Endothelial cell (in vitro differentiated cells): ENCODE results near the gene MTIF3. TPM values are rescaled to one million over a fixed set of nuclear protein-coding genes. Genes with fewer than 3 reads are reported as not detected.

Experiments
- DNase-seq: peaks from one replicate; pipeline ENCODE4 v3.0.0; 2021; ENCODE audit warnings: low spot score
- H3K27ac Mint-ChIP-seq: one replicate; pipeline ENCODE4 v1.8.0; 2021; ENCODE audit warnings: mixed read lengths, inconsistent platforms; ENCODE audit not compliant: unreplicated experiment
- H3K27me3 Mint-ChIP-seq: one replicate; pipeline ENCODE4 v1.8.0; 2021; ENCODE audit warnings: mild to moderate bottlenecking, moderate library complexity, mixed read lengths, inconsistent platforms; ENCODE audit not compliant: unreplicated experiment
- H3K36me3 Mint-ChIP-seq: one replicate; pipeline ENCODE4 v1.8.0; 2021; ENCODE audit warnings: mild to moderate bottlenecking, low read depth, mixed read lengths, inconsistent platforms; ENCODE audit not compliant: unreplicated experiment
- H3K4me1 Mint-ChIP-seq: one replicate; pipeline ENCODE4 v1.8.0; 2021; ENCODE audit warnings: mild to moderate bottlenecking, mixed read lengths, inconsistent platforms; ENCODE audit not compliant: unreplicated experiment
- H3K4me3 Mint-ChIP-seq: one replicate; pipeline ENCODE4 v1.8.0; 2021; ENCODE audit warnings: mild to moderate bottlenecking, mixed read lengths, inconsistent platforms; ENCODE audit not compliant: unreplicated experiment
- H3K9me3 Mint-ChIP-seq: one replicate; pipeline ENCODE4 v1.8.0; 2021; ENCODE audit warnings: mixed read lengths, inconsistent platforms; ENCODE audit not compliant: unreplicated experiment
- CTCF ChIP-seq: fragments of 200-600 bp; sonication (generic); IDR thresholded peaks from one replicate; pipeline ENCODE4 v1.5.0; 2021; ENCODE audit warnings: antibody characterized with exemption; ENCODE audit not compliant: unreplicated experiment
- total RNA-seq: library from RNA; stranded (reverse); fragmentation: NEBNext Ultra II Directional; extraction: Animal tissue kit (Norgen Biotek cat#: 25700); gene quantifications from one replicate; pipeline ENCODE4 v1.2.1, GENCODE V29; 2021; ENCODE audit not compliant: unreplicated experiment

The MTIF3 gene
- total RNA-seq, 1 donor from 2014 or later: 51.2 TPM

GRCh38 chr13:27472441-27472840, 22.1 kb upstream of the MTIF3 start:
- no peaks in the 10 kb centered on the region for H3K27me3 Mint-ChIP-seq

GRCh38 chr13:27470075-27470820, 19.9 kb upstream of the MTIF3 start:
- Mint-ChIP-seq H3K4me1 (peaks cover 5% of the 10 kb centered on the region), H3K36me3 (no peaks in the 10 kb centered on the region), H3K4me3 (no peak overlapping the region), H3K27ac (no peak overlapping the region), H3K27me3 (no peaks in the 10 kb centered on the region), H3K9me3 (no peaks in the 10 kb centered on the region)
- DNase-seq: no peak
- TF ChIP-seq CTCF: no peak

More at GRCh38 chr13:27472441-27472840, 22.1 kb upstream of the MTIF3 start:
- Mint-ChIP-seq H3K4me3 (no peak overlapping the region), H3K36me3 (no peaks in the 10 kb centered on the region), H3K9me3 (no peaks in the 10 kb centered on the region), H3K4me1 (peaks cover 4% of the 10 kb centered on the region), H3K27ac (no peak overlapping the region)
- DNase-seq: no peak
- no peak for TF ChIP-seq CTCF

GRCh38 chr13:27466513-27466912, 16.1 kb upstream of the MTIF3 start:
- Mint-ChIP-seq H3K27me3 (no peaks in the 10 kb centered on the region), H3K27ac (no peak overlapping the region), H3K36me3 (no peaks in the 10 kb centered on the region), H3K4me1 (peaks cover 5% of the 10 kb centered on the region), H3K4me3 (no peak overlapping the region), H3K9me3 (no peaks in the 10 kb centered on the region)
- TF ChIP-seq CTCF: no peak
- DNase-seq: no peak

GRCh38 chr13:27465611-27466010, 15.2 kb upstream of the MTIF3 start:
- H3K27ac Mint-ChIP-seq: no peak overlapping the region
- no peaks in the 10 kb centered on the region for H3K36me3 Mint-ChIP-seq
- DNase-seq: no peak
- TF ChIP-seq CTCF: no peak
- H3K27me3 Mint-ChIP-seq: no peaks in the 10 kb centered on the region
- no peak overlapping the region for H3K4me3 Mint-ChIP-seq
- H3K9me3 Mint-ChIP-seq: no peaks in the 10 kb centered on the region
- peaks cover 5% of the 10 kb centered on the region for H3K4me1 Mint-ChIP-seq

GRCh38 chr13:27463500-27463899, 13.1 kb upstream of the MTIF3 start:
- DNase-seq: no peak
- Mint-ChIP-seq H3K4me3 (no peak overlapping the region), H3K36me3 (no peaks in the 10 kb centered on the region), H3K9me3 (no peaks in the 10 kb centered on the region), H3K27me3 (no peaks in the 10 kb centered on the region), H3K27ac (no peak overlapping the region), H3K4me1 (peaks cover 5% of the 10 kb centered on the region)
- no peak for TF ChIP-seq CTCF
